Uterus (tissue), 2 donors: ENCODE results near the gene GOSR2.

ENCODE experiments used
- POLR2A ChIP-seq, 2 donors: fragments of 450-650 bp; IDR thresholded peaks; one replicate each; pipeline ENCODE4 v1.6.1; 2016; ENCODE audit warnings: antibody characterized with exemption in 2 of 2, mild to moderate bottlenecking in 1 of 2, moderate library complexity in 1 of 2
- TF ChIP-seq, protein P1 (sequence below), 4 experiments: fragments of 200-600 bp in 2 of 4; fragments of 450-650 bp in 2 of 4; sonication (generic) in 2 of 4; IDR thresholded peaks; one replicate each; pipeline ENCODE4 v1.5.1; 2016 to 2019; ENCODE audit warnings: antibody characterized with exemption in 4 of 4, mild to moderate bottlenecking in 2 of 4, moderate library complexity in 1 of 4

DNA sequence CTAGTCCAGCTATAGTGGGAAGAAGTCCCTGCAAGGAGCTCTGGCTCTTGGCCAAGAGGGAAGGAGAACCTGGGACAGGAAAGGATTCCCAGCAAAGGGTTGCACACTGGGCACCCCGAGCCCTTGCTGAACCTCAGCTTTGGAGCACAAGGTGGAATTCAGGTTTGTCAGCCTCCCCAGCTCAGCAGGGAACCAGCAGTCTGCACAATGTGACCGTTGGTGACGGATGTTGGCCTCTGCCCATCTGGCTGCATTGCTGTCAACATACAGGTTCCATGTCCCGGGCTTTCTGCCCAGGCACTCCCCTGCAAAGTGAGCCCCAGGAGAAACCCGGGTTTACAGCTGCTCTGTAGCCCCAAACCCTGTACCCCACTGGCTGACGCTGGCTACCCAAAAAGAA lies 49.4 kb downstream of the GOSR2 start:
- TF ChIP-seq, protein P1, sequence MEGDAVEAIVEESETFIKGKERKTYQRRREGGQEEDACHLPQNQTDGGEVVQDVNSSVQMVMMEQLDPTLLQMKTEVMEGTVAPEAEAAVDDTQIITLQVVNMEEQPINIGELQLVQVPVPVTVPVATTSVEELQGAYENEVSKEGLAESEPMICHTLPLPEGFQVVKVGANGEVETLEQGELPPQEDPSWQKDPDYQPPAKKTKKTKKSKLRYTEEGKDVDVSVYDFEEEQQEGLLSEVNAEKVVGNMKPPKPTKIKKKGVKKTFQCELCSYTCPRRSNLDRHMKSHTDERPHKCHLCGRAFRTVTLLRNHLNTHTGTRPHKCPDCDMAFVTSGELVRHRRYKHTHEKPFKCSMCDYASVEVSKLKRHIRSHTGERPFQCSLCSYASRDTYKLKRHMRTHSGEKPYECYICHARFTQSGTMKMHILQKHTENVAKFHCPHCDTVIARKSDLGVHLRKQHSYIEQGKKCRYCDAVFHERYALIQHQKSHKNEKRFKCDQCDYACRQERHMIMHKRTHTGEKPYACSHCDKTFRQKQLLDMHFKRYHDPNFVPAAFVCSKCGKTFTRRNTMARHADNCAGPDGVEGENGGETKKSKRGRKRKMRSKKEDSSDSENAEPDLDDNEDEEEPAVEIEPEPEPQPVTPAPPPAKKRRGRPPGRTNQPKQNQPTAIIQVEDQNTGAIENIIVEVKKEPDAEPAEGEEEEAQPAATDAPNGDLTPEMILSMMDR (IDR thresholded peaks at IDR 0.05): no peak
- TF ChIP-seq POLR2A (IDR thresholded peaks at IDR 0.05): no peak
